ENCODE results near the gene PIK3C2G.

GRCh38 chr12:18651525-18651924, 390.2 kb downstream of the PIK3C2G start:
- no peak for TF ChIP-seq CTCF (IDR thresholded peaks at IDR 0.05)
- no peak for TF ChIP-seq POLR2A (IDR thresholded peaks at IDR 0.05)

All from vagina (tissue), 2 donors.